Activated CD4-positive, alpha-beta T cell treated with anti-CD3 and anti-CD28 coated beads, Interleukin-2, amount 10 ng/mL, durations not matched to agents 24 days and 14 days (primary cell): Measurements from ENCODE around the gene TRPM2. TPM values are rescaled to one million over a fixed set of nuclear protein-coding genes. Genes with fewer than 3 reads are reported as not detected.
"Not testable (repeated sequence)": the region's sequence is repeated elsewhere in the genome, so short reads cannot be mapped to it uniquely, and the experiment has no call there.

Experiments
- DNase-seq: peaks from one replicate; pipeline ENCODE4 v3.0.0; 2022
- H3K27ac Mint-ChIP-seq: one replicate; pipeline ENCODE4 v1.8.0; 2022; ENCODE audit warnings: mild to moderate bottlenecking, mixed read lengths
- H3K27me3 Mint-ChIP-seq: one replicate; pipeline ENCODE4 v1.8.0; 2022; ENCODE audit warnings: mixed read lengths
- H3K36me3 Mint-ChIP-seq: one replicate; pipeline ENCODE4 v1.8.0; 2022; ENCODE audit warnings: low read depth, mild to moderate bottlenecking, mixed read lengths
- H3K4me1 Mint-ChIP-seq: one replicate; pipeline ENCODE4 v1.8.0; 2021; ENCODE audit warnings: mixed read lengths
- H3K4me3 Mint-ChIP-seq: one replicate; pipeline ENCODE4 v1.8.0; 2022; ENCODE audit warnings: mild to moderate bottlenecking, moderate library complexity, mixed read lengths
- H3K9me3 Mint-ChIP-seq: one replicate; pipeline ENCODE4 v1.8.0; 2021; ENCODE audit warnings: mixed read lengths
- intact Hi-C: fragments of 100-400 bp; cut with micrococcal nuclease; formaldehyde crosslinking; loops from one replicate; pipeline ENCODE4 v1.15.1; 2023
- total RNA-seq: library from RNA; stranded (reverse); gene quantifications from 2 replicates; pipeline ENCODE4 v1.2.3, GENCODE V29; 2022

TRPM2 gene
- total RNA-seq, 1 donor from 2014 or later = 9.8 TPM

GRCh38 chr21:44349847-44350772 is 3.3 kb upstream of the TRPM2 start:
- Mint-ChIP-seq H3K27ac (no peak overlapping the region), H3K9me3 (no peaks in the 10 kb centered on the region), H3K4me3 (no peak overlapping the region), H3K27me3 (peaks cover 22% of the 10 kb centered on the region), H3K36me3 (peaks cover 6% of the 10 kb centered on the region), H3K4me1 (peaks cover 31% of the 10 kb centered on the region)
- no peak for DNase-seq
- intact Hi-C loops = no loop called here

- Mint-ChIP-seq H3K27ac (no peak overlapping the region), H3K4me3 (no peak overlapping the region), H3K4me1 (peaks cover 38% of the 10 kb centered on the region), H3K9me3 (no peaks in the 10 kb centered on the region), H3K36me3 (peaks cover 12% of the 10 kb centered on the region), H3K27me3 (peaks cover 22% of the 10 kb centered on the region)
- no peak for DNase-seq
- intact Hi-C loops = no loop called here
Measured at GRCh38 chr21:44350773-44351481, 2.5 kb upstream of the TRPM2 start.

GRCh38 chr21:44351535-44352252 is 1.7 kb upstream of the TRPM2 start:
- intact Hi-C loops = no loop called here
- H3K27me3 Mint-ChIP-seq = peaks cover 21% of the 10 kb centered on the region

GRCh38 chr21:44352253-44352860 is 1.1 kb upstream of the TRPM2 start:
- peak; percentile 60 for DNase-seq
- no peaks in the 10 kb centered on the region for H3K9me3 Mint-ChIP-seq
- H3K36me3 Mint-ChIP-seq = peaks cover 22% of the 10 kb centered on the region
- H3K4me1 Mint-ChIP-seq = peaks cover 47% of the 10 kb centered on the region
- H3K4me3 Mint-ChIP-seq = peak overlapping the region; percentile 56
- H3K27ac Mint-ChIP-seq = peak overlapping the region; percentile 90
- peaks cover 16% of the 10 kb centered on the region for H3K27me3 Mint-ChIP-seq
- intact Hi-C loops = no loop called here

More at GRCh38 chr21:44351535-44352252, 1.7 kb upstream of the TRPM2 start:
- no peak overlapping the region for H3K4me3 Mint-ChIP-seq
- H3K36me3 Mint-ChIP-seq = peaks cover 17% of the 10 kb centered on the region
- peak overlapping the region; percentile 41 for H3K27ac Mint-ChIP-seq
- no peak for DNase-seq
- no peaks in the 10 kb centered on the region for H3K9me3 Mint-ChIP-seq
- peaks cover 44% of the 10 kb centered on the region for H3K4me1 Mint-ChIP-seq

GRCh38 chr21:44354001-44354405 is 582 bp downstream of the TRPM2 start:
- Mint-ChIP-seq H3K9me3 (peaks cover 3% of the 10 kb centered on the region), H3K4me3 (peak overlapping the region; percentile 56), H3K27me3 (peaks cover 7% of the 10 kb centered on the region), H3K36me3 (peaks cover 31% of the 10 kb centered on the region), H3K27ac (peak overlapping the region; percentile 90), H3K4me1 (peaks cover 50% of the 10 kb centered on the region)
- intact Hi-C loops = no loop called here
- DNase-seq = no peak

GRCh38 chr21:44354775-44355771 is 1.7 kb downstream of the TRPM2 start:
- Mint-ChIP-seq H3K4me1 (peaks cover 50% of the 10 kb centered on the region), H3K9me3 (peaks cover 3% of the 10 kb centered on the region), H3K27ac (peak overlapping the region; percentile 90), H3K4me3 (peak overlapping the region; percentile 56), H3K27me3 (peaks cover 4% of the 10 kb centered on the region), H3K36me3 (peaks cover 33% of the 10 kb centered on the region)
- intact Hi-C loops = no loop called here
- peak; percentile 79 for DNase-seq

- peak overlapping the region; percentile 47 for H3K4me3 Mint-ChIP-seq
- H3K27ac Mint-ChIP-seq = peak overlapping the region; percentile 49
- H3K4me1 Mint-ChIP-seq = peaks cover 50% of the 10 kb centered on the region
- peaks cover 35% of the 10 kb centered on the region for H3K36me3 Mint-ChIP-seq
- intact Hi-C loops = no loop called here
- no peak for DNase-seq
- H3K9me3 Mint-ChIP-seq = peaks cover 7% of the 10 kb centered on the region
- H3K27me3 Mint-ChIP-seq = peaks cover 2% of the 10 kb centered on the region
Measured at GRCh38 chr21:44356160-44356559, 2.7 kb downstream of the TRPM2 start.

- Mint-ChIP-seq H3K9me3 (peaks cover 7% of the 10 kb centered on the region), H3K27ac (peak overlapping the region; percentile 49), H3K4me3 (peak overlapping the region; percentile 47), H3K27me3 (no peaks in the 10 kb centered on the region), H3K4me1 (peaks cover 50% of the 10 kb centered on the region), H3K36me3 (peaks cover 36% of the 10 kb centered on the region)
- no peak for DNase-seq
- intact Hi-C loops = no loop called here
Measured at GRCh38 chr21:44356636-44357035, 3.2 kb downstream of the TRPM2 start.

GRCh38 chr21:44357064-44357837 is 3.8 kb downstream of the TRPM2 start:
- no peak for DNase-seq
- Mint-ChIP-seq H3K27me3 (no peaks in the 10 kb centered on the region), H3K36me3 (peaks cover 36% of the 10 kb centered on the region), H3K4me1 (peaks cover 47% of the 10 kb centered on the region), H3K4me3 (no peak overlapping the region), H3K9me3 (peaks cover 7% of the 10 kb centered on the region), H3K27ac (no peak overlapping the region)
- intact Hi-C loops = no loop called here

- H3K4me1 Mint-ChIP-seq = peaks cover 26% of the 10 kb centered on the region
- DNase-seq = no peak
- no peaks in the 10 kb centered on the region for H3K27me3 Mint-ChIP-seq
- H3K36me3 Mint-ChIP-seq = peaks cover 44% of the 10 kb centered on the region
- intact Hi-C loops = no loop called here
- H3K4me3 Mint-ChIP-seq = no peak overlapping the region
- H3K27ac Mint-ChIP-seq = no peak overlapping the region
- peaks cover 16% of the 10 kb centered on the region for H3K9me3 Mint-ChIP-seq
Measured at GRCh38 chr21:44359396-44359795, 6.0 kb downstream of the TRPM2 start.

- no peak for DNase-seq
- intact Hi-C loops = no loop called here
- Mint-ChIP-seq H3K27ac (no peak overlapping the region), H3K27me3 (no peaks in the 10 kb centered on the region), H3K36me3 (peaks cover 39% of the 10 kb centered on the region), H3K4me1 (peaks cover 18% of the 10 kb centered on the region), H3K9me3 (peaks cover 16% of the 10 kb centered on the region), H3K4me3 (no peak overlapping the region)
Measured at GRCh38 chr21:44360159-44360558, 6.7 kb downstream of the TRPM2 start.

GRCh38 chr21:44361903-44362302 is 8.5 kb downstream of the TRPM2 start:
- DNase-seq, H3K27ac Mint-ChIP-seq, H3K4me3 Mint-ChIP-seq, H3K27me3 Mint-ChIP-seq, H3K4me1 Mint-ChIP-seq, intact Hi-C loops: not testable (repeated sequence)
- Mint-ChIP-seq H3K9me3 (peaks cover 16% of the 10 kb centered on the region), H3K36me3 (peaks cover 27% of the 10 kb centered on the region)
